GM12878 (cell line): Measurements from ENCODE around the gene ARHGEF37. TPM values are rescaled to one million over a fixed set of nuclear protein-coding genes. Genes with fewer than 3 reads are reported as not detected.
A peak's percentile ranks its signal among the peaks of the same experiment; 100 is the strongest.

ENCODE experiments used
- ATAC-seq: fragments of 200-7000 bp; cut with Tn5 transposase; 3 replicates; pipeline ENCODE4 v1.9.1; 2020; ENCODE audit warnings: mild to moderate bottlenecking, moderate library complexity
- BruUV-seq: library from RNA; stranded (reverse); fragments of 400-500 nt; replicated peaks from 2 replicates; lab custom pipeline; 2021; lab: Mats Ljungman, UMichigan
- CTCF ChIA-PET: fragments of 300-600 bp; sonication (Branson Sonifier 250); formaldehyde crosslinking; extraction: SDS; loops from one replicate; lab custom pipeline; 2021; ENCODE audit warnings: inconsistent platforms; lab: Yijun Ruan, JAX
- POLR2A ChIA-PET: fragments of 350-600 bp; formaldehyde crosslinking; extraction: SDS; loops from one replicate; lab custom pipeline; 2021; ENCODE audit warnings: inconsistent platforms; lab: Charles Lee
- RAD21 ChIA-PET: fragments of 300-600 bp; sonication (Branson Sonifier 250); formaldehyde crosslinking; loops from one replicate; lab custom pipeline; 2023; ENCODE audit warnings: antibody characterized with exemption; ENCODE audit not compliant: unreplicated experiment; lab: Charles Lee
- SMC1A ChIA-PET: fragments of 300-600 bp; sonication (Branson Sonifier 250); formaldehyde crosslinking; loops from one replicate; lab custom pipeline; 2023; ENCODE audit not compliant: unreplicated experiment, uncharacterized antibody; lab: Charles Lee
- DNase-seq: peaks from one replicate; pipeline ENCODE4 v3.0.0-alpha.2; 2011; ENCODE audit warnings: low read depth, low spot score
- FAIRE-seq: peaks from 3 replicates; lab custom pipeline; 2011; peaks lifted over from hg19 to GRCh38; lab: Jason Lieb, UNC
- H2AFZ ChIP-seq: 2 replicates; pipeline ENCODE4 v1.6.0; 2011; ENCODE audit warnings: low read depth, low read length, control low read depth; ENCODE audit not compliant: control insufficient read depth
- H3K27ac ChIP-seq: 2 replicates; pipeline ENCODE4 v1.5.1; 2011; ENCODE audit warnings: control low read depth; ENCODE audit not compliant: control insufficient read depth, insufficient read depth
- H3K27me3 ChIP-seq, 2 experiments: replicated peaks in 1 of 2; 2 replicates each; pipeline versions ENCODE4 v1.6.0 to v1.6.1; 2011; ENCODE audit warnings: low read length in 1 of 2; ENCODE audit not compliant: control insufficient read depth in 2 of 2, insufficient read depth in 2 of 2
- H3K36me3 ChIP-seq, 2 experiments: 2 replicates each; pipeline ENCODE4 v1.5.1; 2011; ENCODE audit warnings: low read length in 1 of 2; ENCODE audit not compliant: control insufficient read depth in 2 of 2, insufficient read depth in 2 of 2
- H3K4me1 ChIP-seq: 2 replicates; pipeline ENCODE4 v1.6.1; 2011; ENCODE audit warnings: mild to moderate bottlenecking, low read length, moderate library complexity, mixed read lengths; ENCODE audit not compliant: control insufficient read depth, insufficient read depth
- H3K4me2 ChIP-seq: 2 replicates; pipeline ENCODE4 v1.6.0; 2011; ENCODE audit warnings: control low read depth; ENCODE audit not compliant: control insufficient read depth, insufficient read depth
- H3K4me3 ChIP-seq: fragments of 200-600 bp; sonication (generic); 2 replicates; pipeline ENCODE4 v1.5.1; 2016
- H3K79me2 ChIP-seq: 2 replicates; pipeline ENCODE4 v1.6.0; 2011; ENCODE audit warnings: low read length; ENCODE audit not compliant: control insufficient read depth, insufficient read depth
- H3K9ac ChIP-seq: 2 replicates; pipeline ENCODE4 v1.8.0; 2011; ENCODE audit warnings: low read length, control low read depth, mixed read lengths; ENCODE audit not compliant: control insufficient read depth, insufficient read depth
- H3K9me3 ChIP-seq: replicated peaks from 3 replicates; pipeline ENCODE4 v1.5.1; 2011; ENCODE audit warnings: mild to moderate bottlenecking, low read length; ENCODE audit not compliant: control insufficient read depth, insufficient read depth
- H4K20me1 ChIP-seq: 2 replicates; pipeline ENCODE4 v1.6.0; 2011; ENCODE audit not compliant: control insufficient read depth, insufficient read depth
- CTCF ChIP-seq, 3 experiments: IDR thresholded peaks in 2 of 3; conservative IDR thresholded peaks in 1 of 3; 2 replicates each; pipeline ENCODE4 v1.5.1; 2011; ENCODE audit warnings: low read depth in 3 of 3, low read length in 3 of 3, mild to moderate bottlenecking in 3 of 3, control low read depth in 2 of 3, moderate library complexity in 2 of 3, inconsistent platforms in 1 of 3, mixed read lengths in 1 of 3; ENCODE audit not compliant: control insufficient read depth in 2 of 3, insufficient read depth in 1 of 3; ENCODE audit errors: extremely low read depth in 1 of 3
- EZH2 ChIP-seq: IDR thresholded peaks from 2 replicates; pipeline ENCODE4 v1.6.1; 2012; ENCODE audit warnings: low read depth, mild to moderate bottlenecking, control low read depth, inconsistent platforms, low read length, borderline replicate concordance; ENCODE audit not compliant: control insufficient read depth
- HDGF ChIP-seq: fragments of 450-650 bp; IDR thresholded peaks from 2 replicates; pipeline ENCODE4 v1.6.1; 2016; ENCODE audit warnings: antibody characterized with exemption
- IKZF2 ChIP-seq, 2 experiments: fragments of 450-650 bp; IDR thresholded peaks; 2 replicates each; pipeline ENCODE4 v1.6.1; 2017; ENCODE audit warnings: mild to moderate bottlenecking in 2 of 2, moderate library complexity in 2 of 2
- PAX5 ChIP-seq: IDR thresholded peaks from 2 replicates; pipeline ENCODE4 v1.6.1; 2011; ENCODE audit warnings: low read depth, low read length, borderline replicate concordance
- POLR2A ChIP-seq: IDR thresholded peaks from 2 replicates; pipeline ENCODE4 v1.6.1; 2011; ENCODE audit warnings: low read depth, mild to moderate bottlenecking, low read length
- WGBS: methylation state at CpG from one replicate; pipeline ENCODE4 v1.1.6; 2016; ENCODE audit warnings: low lambda C conversion rate; ENCODE audit not compliant: insufficient replicate concordance, insufficient coverage; ENCODE audit errors: missing lambda C conversion rate; 5-methylcytosine and 5-hydroxymethylcytosine counted together
- in situ Hi-C: fragments of 300-500 bp; cut with MboI; formaldehyde crosslinking; loops from 9 replicates; pipeline ENCODE4 v1.14.3; 2018; ENCODE audit warnings: mixed read lengths
- intact Hi-C: fragments of 100-400 bp; cut with micrococcal nuclease; formaldehyde crosslinking; loops from one replicate; pipeline ENCODE4 v1.14.2; 2022; ENCODE audit not compliant: unreplicated experiment
- polyA plus RNA-seq, 11 experiments: library from polyadenylated mRNA; depleted of rRNA in 4 of 11; unstranded in 6 of 11; stranded (reverse) in 5 of 11; fragments of >200 nt; fragmentation: Nextera tagmentation in 4 of 11; fragmentation: Illumina TruSeq in 1 of 11; extraction: Ambion mirVana in 4 of 11; extraction: Trizol in 1 of 11; gene quantifications; 1 replicate in 1 of 11; 2 replicates in 10 of 11; pipeline versions ENCODE4 v1.2.1 to v1.2.3, GENCODE V29; 2011 to 2016; ENCODE audit warnings: inconsistent platforms in 2 of 11, missing spikeins in 2 of 11, low read depth in 1 of 11
- total RNA-seq, 4 experiments: library from RNA; depleted of rRNA in 3 of 4; stranded (reverse); fragments of >200 nt in 3 of 4; fragmentation: Illumina TruSeq in 1 of 4; extraction: Trizol in 1 of 4; gene quantifications; 2 replicates each; pipeline versions ENCODE4 v1.2.1 to v1.2.3, GENCODE V29; 2013 to 2021
- TF ChIP-seq, protein P1 (sequence below): IDR thresholded peaks from 2 replicates; pipeline ENCODE4 v1.6.1; 2012; ENCODE audit warnings: low read depth, low read length, improper control_type of control experiment

The ARHGEF37 gene
- total and polyA plus RNA-seq, 10 of the 15 experiments (the other 5 are each of a cell fraction or from before 2014, with no cell fraction given) = 0.16 to 1.1 (median 0.63) TPM

DNA sequence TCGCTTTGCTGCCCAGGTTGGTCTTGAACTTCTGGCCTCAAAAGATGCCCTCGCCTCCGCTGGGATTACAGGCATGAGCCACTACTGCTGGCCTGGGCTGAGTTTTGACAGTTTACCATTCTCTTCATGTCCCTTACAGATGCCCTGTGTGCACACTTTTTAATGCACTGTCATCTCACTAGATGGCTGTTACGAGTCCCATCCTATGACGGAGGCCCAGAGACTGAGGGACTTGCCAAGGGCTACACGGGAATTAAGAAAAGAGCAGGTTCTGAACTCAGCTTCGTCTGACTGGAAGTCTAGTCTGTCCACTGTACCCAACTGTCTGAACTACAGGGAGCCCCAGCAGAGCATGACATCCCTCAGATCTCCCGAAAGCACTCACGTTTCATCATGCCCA is 63.9 kb downstream of the ARHGEF37 start:
- Histone ChIP-seq H3K4me1 (no peaks in the 10 kb centered on the region), H3K4me2 (no peak overlapping the region), H3K27ac (no peak overlapping the region), H3K4me3 (no peak overlapping the region), H3K9ac (no peak overlapping the region), H2AFZ (no peak overlapping the region), H3K36me3 (no peaks in the 10 kb centered on the region), H4K20me1 (no peaks in the 10 kb centered on the region), H3K79me2 (no peaks in the 10 kb centered on the region), H3K27me3 (no peaks in the 10 kb centered on the region)
- SMC1A ChIA-PET = interaction anchor here (0.6 to 5.2 kb wide), 8 partner anchors 20 to 346 kb away, joined by 3 to 38 read pairs (median 4); no protein-coding TSS in a partner anchor
- BruUV-seq = no TSS peak
- DNase-seq = no peak
- 52% methylated on average over 9 of the region's 9 CpGs for WGBS
- intact Hi-C loops (no loop called here), in situ Hi-C loops (no loop called here)
- no peak for FAIRE-seq
- no peak for TF ChIP-seq PAX5
- TF ChIP-seq, protein P1, sequence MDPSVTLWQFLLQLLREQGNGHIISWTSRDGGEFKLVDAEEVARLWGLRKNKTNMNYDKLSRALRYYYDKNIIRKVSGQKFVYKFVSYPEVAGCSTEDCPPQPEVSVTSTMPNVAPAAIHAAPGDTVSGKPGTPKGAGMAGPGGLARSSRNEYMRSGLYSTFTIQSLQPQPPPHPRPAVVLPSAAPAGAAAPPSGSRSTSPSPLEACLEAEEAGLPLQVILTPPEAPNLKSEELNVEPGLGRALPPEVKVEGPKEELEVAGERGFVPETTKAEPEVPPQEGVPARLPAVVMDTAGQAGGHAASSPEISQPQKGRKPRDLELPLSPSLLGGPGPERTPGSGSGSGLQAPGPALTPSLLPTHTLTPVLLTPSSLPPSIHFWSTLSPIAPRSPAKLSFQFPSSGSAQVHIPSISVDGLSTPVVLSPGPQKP = no peak
- no peak for TF ChIP-seq IKZF2 (IDR thresholded peaks at IDR 0.05)
- TF ChIP-seq POLR2A = no peak
- TF ChIP-seq CTCF (IDR thresholded peaks at IDR 0.05 in 2 of 3, conservative IDR thresholded peaks at IDR 0.05 in 1 of 3; ENCODE audit: control insufficient read depth in 2 of 3, extremely low read depth in 1 of 3, insufficient read depth in 1 of 3, low read depth in 3 of 3, low read length in 3 of 3) = peak in 1 of 3 experiments; percentile 11; a peak in 1 of 6 replicates
- TF ChIP-seq HDGF = no peak
- no peak for TF ChIP-seq EZH2
- TF ChIP-seq, all 136 proteins: peak for 1
- ChIA-PET RAD21 (interaction anchor here (1.1 to 2.1 kb wide), 3 partner anchors 85 to 208 kb away, joined by 3 to 9 read pairs (median 5); partner anchors contain the start of gene PPARGC1B), CTCF (interaction anchor here (1.0 to 13.3 kb wide), 9 partner anchors 10 to 486 kb away, joined by 3 to 193 read pairs (median 6); no protein-coding TSS in a partner anchor), POLR2A (interaction anchor here (0.9 kb wide), 1 partner anchor 184 kb away, joined by 3 read pairs; no protein-coding TSS in a partner anchor)
- ATAC-seq = 0 out of 3 replicates have a peak, but pooled peaks have one; percentile 33
- H3K9me3 ChIP-seq = no peaks in the 10 kb centered on the region
